ENCODE data around the gene SIRPB2.

Gene SIRPB2

GRCh38 chr20:1524004-1524403 lies 32.8 kb upstream of the SIRPB2 start:
- TF ChIP-seq FOXM1 (IDR thresholded peaks at IDR 0.05; ENCODE audit: borderline replicate concordance, low read depth) (no peak), ZBTB7A (IDR thresholded peaks at IDR 0.05; ENCODE audit: low read depth) (no peak), TCF12 (IDR thresholded peaks at IDR 0.05; ENCODE audit: low read depth) (no peak), CEBPB (IDR thresholded peaks at IDR 0.05) (no peak), RAD21 (IDR thresholded peaks at IDR 0.05; ENCODE audit: low read depth) (no peak), EGR1 (IDR thresholded peaks at IDR 0.05) (no peak), EP300 (IDR thresholded peaks at IDR 0.05; ENCODE audit: borderline replicate concordance) (no peak), YY1 (IDR thresholded peaks at IDR 0.05; ENCODE audit: low read depth) (no peak), CREB1 (IDR thresholded peaks at IDR 0.05; ENCODE audit: low read depth) (no peak)
- TF ChIP-seq, protein P1, sequence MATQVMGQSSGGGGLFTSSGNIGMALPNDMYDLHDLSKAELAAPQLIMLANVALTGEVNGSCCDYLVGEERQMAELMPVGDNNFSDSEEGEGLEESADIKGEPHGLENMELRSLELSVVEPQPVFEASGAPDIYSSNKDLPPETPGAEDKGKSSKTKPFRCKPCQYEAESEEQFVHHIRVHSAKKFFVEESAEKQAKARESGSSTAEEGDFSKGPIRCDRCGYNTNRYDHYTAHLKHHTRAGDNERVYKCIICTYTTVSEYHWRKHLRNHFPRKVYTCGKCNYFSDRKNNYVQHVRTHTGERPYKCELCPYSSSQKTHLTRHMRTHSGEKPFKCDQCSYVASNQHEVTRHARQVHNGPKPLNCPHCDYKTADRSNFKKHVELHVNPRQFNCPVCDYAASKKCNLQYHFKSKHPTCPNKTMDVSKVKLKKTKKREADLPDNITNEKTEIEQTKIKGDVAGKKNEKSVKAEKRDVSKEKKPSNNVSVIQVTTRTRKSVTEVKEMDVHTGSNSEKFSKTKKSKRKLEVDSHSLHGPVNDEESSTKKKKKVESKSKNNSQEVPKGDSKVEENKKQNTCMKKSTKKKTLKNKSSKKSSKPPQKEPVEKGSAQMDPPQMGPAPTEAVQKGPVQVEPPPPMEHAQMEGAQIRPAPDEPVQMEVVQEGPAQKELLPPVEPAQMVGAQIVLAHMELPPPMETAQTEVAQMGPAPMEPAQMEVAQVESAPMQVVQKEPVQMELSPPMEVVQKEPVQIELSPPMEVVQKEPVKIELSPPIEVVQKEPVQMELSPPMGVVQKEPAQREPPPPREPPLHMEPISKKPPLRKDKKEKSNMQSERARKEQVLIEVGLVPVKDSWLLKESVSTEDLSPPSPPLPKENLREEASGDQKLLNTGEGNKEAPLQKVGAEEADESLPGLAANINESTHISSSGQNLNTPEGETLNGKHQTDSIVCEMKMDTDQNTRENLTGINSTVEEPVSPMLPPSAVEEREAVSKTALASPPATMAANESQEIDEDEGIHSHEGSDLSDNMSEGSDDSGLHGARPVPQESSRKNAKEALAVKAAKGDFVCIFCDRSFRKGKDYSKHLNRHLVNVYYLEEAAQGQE (IDR thresholded peaks at IDR 0.05; ENCODE audit: low read depth) = no peak

DNA sequence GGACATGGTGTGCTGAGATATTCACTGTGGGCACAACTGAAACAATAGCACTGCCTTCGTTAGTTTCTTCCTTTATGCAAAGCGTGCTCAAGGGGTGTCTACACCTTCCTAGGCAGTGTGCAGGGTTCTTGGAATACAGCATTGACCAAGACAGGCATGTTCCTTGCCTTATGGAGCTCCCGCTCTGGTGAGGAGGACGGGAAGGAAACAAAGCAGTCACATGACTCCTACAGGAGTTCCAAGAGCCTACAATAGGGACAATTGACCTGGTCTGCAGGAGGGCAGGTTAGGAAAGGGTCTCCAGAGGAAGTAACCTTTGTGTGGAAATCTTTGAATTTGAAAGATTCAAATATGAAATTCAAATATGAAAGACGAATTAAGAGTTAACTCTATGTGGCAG lies 25.8 kb upstream of the SIRPB2 start:
- TF ChIP-seq EP300 (IDR thresholded peaks at IDR 0.05; ENCODE audit: borderline replicate concordance) (no peak), NFIC (IDR thresholded peaks at IDR 0.05) (no peak), ZBTB7A (IDR thresholded peaks at IDR 0.05; ENCODE audit: low read depth) (no peak), FOXM1 (IDR thresholded peaks at IDR 0.05; ENCODE audit: borderline replicate concordance, low read depth) (no peak), CREB1 (IDR thresholded peaks at IDR 0.05; ENCODE audit: low read depth) (no peak), RAD21 (IDR thresholded peaks at IDR 0.05; ENCODE audit: low read depth) (no peak), CEBPB (IDR thresholded peaks at IDR 0.05) (no peak), MAX (IDR thresholded peaks at IDR 0.05) (no peak), YY1 (IDR thresholded peaks at IDR 0.05; ENCODE audit: low read depth) (no peak), TAF1 (IDR thresholded peaks at IDR 0.05; ENCODE audit: low read depth) (no peak)
- TF ChIP-seq, protein P1 (IDR thresholded peaks at IDR 0.05; ENCODE audit: low read depth) = no peak
- TF ChIP-seq, protein P2, sequence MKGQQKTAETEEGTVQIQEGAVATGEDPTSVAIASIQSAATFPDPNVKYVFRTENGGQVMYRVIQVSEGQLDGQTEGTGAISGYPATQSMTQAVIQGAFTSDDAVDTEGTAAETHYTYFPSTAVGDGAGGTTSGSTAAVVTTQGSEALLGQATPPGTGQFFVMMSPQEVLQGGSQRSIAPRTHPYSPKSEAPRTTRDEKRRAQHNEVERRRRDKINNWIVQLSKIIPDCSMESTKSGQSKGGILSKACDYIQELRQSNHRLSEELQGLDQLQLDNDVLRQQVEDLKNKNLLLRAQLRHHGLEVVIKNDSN (IDR thresholded peaks at IDR 0.05) = no peak

DNA sequence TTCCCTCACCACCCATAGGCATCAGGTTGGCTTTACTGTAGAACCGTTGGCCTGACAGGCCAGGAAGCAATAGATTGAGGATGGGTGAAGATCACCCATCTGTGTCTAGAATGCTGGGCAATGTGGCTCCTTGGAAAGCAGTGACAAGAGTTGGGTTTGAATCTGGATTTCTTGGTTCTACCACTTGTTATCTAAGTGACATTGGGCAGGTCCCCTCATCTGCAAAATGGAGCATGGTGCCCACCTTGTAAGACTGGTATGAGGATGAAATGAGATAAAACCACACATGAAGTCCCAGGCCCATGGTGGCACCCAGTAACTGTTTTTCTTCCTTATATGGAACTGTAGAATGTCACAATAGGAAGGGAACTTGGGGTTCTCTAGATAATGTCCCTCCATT lies 22.6 kb upstream of the SIRPB2 start:
- TF ChIP-seq, protein P1 (IDR thresholded peaks at IDR 0.05; ENCODE audit: low read depth) = no peak
- TF ChIP-seq TEAD4 (IDR thresholded peaks at IDR 0.05) = no peak
- no peak for TF ChIP-seq ZBTB7A (IDR thresholded peaks at IDR 0.05; ENCODE audit: low read depth)
- TF ChIP-seq, protein P2 (IDR thresholded peaks at IDR 0.05) = no peak
- no peak for TF ChIP-seq YY1 (IDR thresholded peaks at IDR 0.05; ENCODE audit: low read depth)
- no peak for TF ChIP-seq TCF12 (IDR thresholded peaks at IDR 0.05; ENCODE audit: low read depth)
- no peak for TF ChIP-seq MAX (IDR thresholded peaks at IDR 0.05)
- no peak for TF ChIP-seq EGR1 (IDR thresholded peaks at IDR 0.05)

DNA sequence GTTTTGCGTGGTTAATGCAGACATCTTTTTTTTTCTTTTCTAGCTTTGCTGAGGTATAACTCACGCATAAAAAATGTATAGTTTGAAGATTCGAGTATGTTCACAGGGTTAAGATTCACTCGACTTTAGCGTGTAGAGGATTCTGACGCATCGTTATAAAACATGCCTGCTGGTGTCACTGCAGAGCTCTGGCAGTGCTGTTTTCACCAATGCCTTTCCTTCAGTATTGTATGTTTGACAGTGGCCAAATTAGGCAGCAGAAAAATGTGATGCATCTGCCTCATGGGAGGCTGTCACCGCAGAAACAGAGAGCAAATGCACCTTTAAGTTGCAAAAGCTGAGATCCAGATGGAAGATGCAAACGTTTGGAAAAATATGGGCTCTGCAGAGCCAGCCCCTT lies 18.0 kb upstream of the SIRPB2 start:
- TF ChIP-seq TEAD4 (IDR thresholded peaks at IDR 0.05) (no peak), YY1 (IDR thresholded peaks at IDR 0.05; ENCODE audit: low read depth) (no peak), RAD21 (IDR thresholded peaks at IDR 0.05; ENCODE audit: low read depth) (peak; percentile 30; the same call in 1 of the 2 replicates)

DNA sequence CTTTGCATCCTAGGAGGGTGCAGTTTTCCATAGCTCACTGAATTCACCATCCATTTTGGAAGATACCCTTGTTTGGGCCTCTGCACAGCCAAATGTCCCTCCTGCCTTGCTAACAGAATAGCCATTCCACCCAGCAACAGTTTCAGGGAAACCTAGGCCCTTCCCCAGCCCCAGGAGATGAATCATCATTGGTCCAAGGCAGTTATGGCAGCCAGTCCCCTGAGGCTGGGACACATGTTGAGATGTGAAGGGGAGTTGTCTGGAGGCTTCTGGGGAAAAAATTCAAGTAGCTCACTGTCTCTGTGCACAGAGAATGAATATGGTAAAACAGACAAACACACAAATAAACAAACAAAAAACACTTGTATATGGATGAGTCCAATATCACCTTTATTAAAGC lies 17.4 kb upstream of the SIRPB2 start:
- TF ChIP-seq TEAD4 (IDR thresholded peaks at IDR 0.05) (no peak), NFIC (IDR thresholded peaks at IDR 0.05) (no peak), YY1 (IDR thresholded peaks at IDR 0.05; ENCODE audit: low read depth) (no peak), CEBPB (IDR thresholded peaks at IDR 0.05) (no peak)

Measured in Ishikawa (cell line).